Smooth muscle cell (in vitro differentiated cells): ENCODE data around the gene C14orf132. TPM values are rescaled to one million over a fixed set of nuclear protein-coding genes. Genes with fewer than 3 reads are reported as not detected.

Experiments
- DNase-seq: peaks from one replicate; lab custom pipeline; 2025; ENCODE audit not compliant: unreplicated experiment; lab: John Stamatoyannopoulos, UW
- H2AFZ ChIP-seq: fragments of 200-600 bp; sonication (generic); 2 replicates; pipeline ENCODE4 v1.6.0; 2016; ENCODE audit warnings: antibody characterized with exemption, low read depth, mild to moderate bottlenecking
- H3F3A ChIP-seq: fragments of 200-600 bp; sonication (generic); 2 replicates; pipeline ENCODE4 v1.6.0; 2017; ENCODE audit warnings: antibody characterized with exemption, low read depth
- H3K27ac ChIP-seq: fragments of 200-600 bp; sonication (generic); 2 replicates; pipeline ENCODE4 v1.5.1; 2016; ENCODE audit warnings: low read depth, mild to moderate bottlenecking
- H3K27me3 ChIP-seq: fragments of 200-600 bp; sonication (generic); 2 replicates; pipeline ENCODE4 v1.6.1; 2016; ENCODE audit warnings: low read depth, mild to moderate bottlenecking
- H3K36me3 ChIP-seq: fragments of 200-600 bp; sonication (generic); 2 replicates; pipeline ENCODE4 v1.5.1; 2016; ENCODE audit warnings: low read depth
- H3K4me1 ChIP-seq: fragments of 200-600 bp; sonication (generic); 2 replicates; pipeline ENCODE4 v1.5.1; 2016; ENCODE audit warnings: low read depth
- H3K4me2 ChIP-seq: fragments of 200-600 bp; sonication (generic); 2 replicates; pipeline ENCODE4 v1.6.0; 2016; ENCODE audit warnings: mild to moderate bottlenecking
- H3K4me3 ChIP-seq: fragments of 200-600 bp; sonication (generic); 2 replicates; pipeline ENCODE4 v1.5.1; 2016; ENCODE audit warnings: mild to moderate bottlenecking
- H3K79me2 ChIP-seq: fragments of 200-600 bp; sonication (generic); 2 replicates; pipeline ENCODE4 v1.6.0; 2016; ENCODE audit warnings: low read depth, mild to moderate bottlenecking
- H3K9ac ChIP-seq: fragments of 200-600 bp; sonication (generic); 2 replicates; pipeline ENCODE4 v1.6.0; 2016; ENCODE audit warnings: low read depth
- H3K9me3 ChIP-seq: fragments of 200-600 bp; sonication (generic); replicated peaks from 2 replicates; pipeline ENCODE4 v1.5.1; 2016; ENCODE audit warnings: low read depth
- H4K20me1 ChIP-seq: fragments of 200-600 bp; sonication (generic); 2 replicates; pipeline ENCODE4 v1.6.0; 2016; ENCODE audit warnings: low read depth
- WGBS: methylation state at CpG from one replicate; pipeline ENCODE4 v1.1.7; 2016; ENCODE audit warnings: low lambda C conversion rate; 5-methylcytosine and 5-hydroxymethylcytosine counted together
- polyA plus RNA-seq: library from polyadenylated mRNA; unstranded; fragments of >200 nt; fragmentation: Nextera tagmentation; extraction: Ambion mirVana; gene quantifications from 2 replicates; pipeline ENCODE4 v1.2.1, GENCODE V29; 2016
- total RNA-seq: library from RNA; depleted of rRNA; stranded (reverse); fragments of >200 nt; gene quantifications from 2 replicates; pipeline ENCODE4 v1.2.3, GENCODE V29; 2014
- TF ChIP-seq, protein P1 (sequence below): fragments of 200-600 bp; sonication (generic); IDR thresholded peaks from 2 replicates; pipeline ENCODE4 v1.5.1; 2017; ENCODE audit warnings: borderline replicate concordance, mild to moderate bottlenecking, antibody characterized with exemption; ENCODE audit not compliant: insufficient read depth, poor library complexity, severe bottlenecking

The C14orf132 gene
- total and polyA plus RNA-seq, 2 experiments from 2014 or later, result 35.5 to 38.0 TPM

GRCh38 chr14:96109596-96110355 lies 70.6 kb downstream of the C14orf132 start:
- H2AFZ ChIP-seq, result no peak overlapping the region
- H3K79me2 ChIP-seq, result no peaks in the 10 kb centered on the region
- H3K9ac ChIP-seq, result no peak overlapping the region
- H3K36me3 ChIP-seq, result no peaks in the 10 kb centered on the region
- H3K4me2 ChIP-seq, result no peak overlapping the region
- TF ChIP-seq, protein P1, sequence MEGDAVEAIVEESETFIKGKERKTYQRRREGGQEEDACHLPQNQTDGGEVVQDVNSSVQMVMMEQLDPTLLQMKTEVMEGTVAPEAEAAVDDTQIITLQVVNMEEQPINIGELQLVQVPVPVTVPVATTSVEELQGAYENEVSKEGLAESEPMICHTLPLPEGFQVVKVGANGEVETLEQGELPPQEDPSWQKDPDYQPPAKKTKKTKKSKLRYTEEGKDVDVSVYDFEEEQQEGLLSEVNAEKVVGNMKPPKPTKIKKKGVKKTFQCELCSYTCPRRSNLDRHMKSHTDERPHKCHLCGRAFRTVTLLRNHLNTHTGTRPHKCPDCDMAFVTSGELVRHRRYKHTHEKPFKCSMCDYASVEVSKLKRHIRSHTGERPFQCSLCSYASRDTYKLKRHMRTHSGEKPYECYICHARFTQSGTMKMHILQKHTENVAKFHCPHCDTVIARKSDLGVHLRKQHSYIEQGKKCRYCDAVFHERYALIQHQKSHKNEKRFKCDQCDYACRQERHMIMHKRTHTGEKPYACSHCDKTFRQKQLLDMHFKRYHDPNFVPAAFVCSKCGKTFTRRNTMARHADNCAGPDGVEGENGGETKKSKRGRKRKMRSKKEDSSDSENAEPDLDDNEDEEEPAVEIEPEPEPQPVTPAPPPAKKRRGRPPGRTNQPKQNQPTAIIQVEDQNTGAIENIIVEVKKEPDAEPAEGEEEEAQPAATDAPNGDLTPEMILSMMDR, result no peak
- H3F3A ChIP-seq, result no peaks in the 10 kb centered on the region
- DNase-seq, result no peak
- no peak overlapping the region for H3K4me3 ChIP-seq
- no peaks in the 10 kb centered on the region for H3K4me1 ChIP-seq
- no peaks in the 10 kb centered on the region for H3K27me3 ChIP-seq
- H3K9me3 ChIP-seq, result no peaks in the 10 kb centered on the region
- no peak overlapping the region for H3K27ac ChIP-seq
- no peaks in the 10 kb centered on the region for H4K20me1 ChIP-seq
- WGBS, result 88% methylated on average over 8 of the region's 8 CpGs

DNA sequence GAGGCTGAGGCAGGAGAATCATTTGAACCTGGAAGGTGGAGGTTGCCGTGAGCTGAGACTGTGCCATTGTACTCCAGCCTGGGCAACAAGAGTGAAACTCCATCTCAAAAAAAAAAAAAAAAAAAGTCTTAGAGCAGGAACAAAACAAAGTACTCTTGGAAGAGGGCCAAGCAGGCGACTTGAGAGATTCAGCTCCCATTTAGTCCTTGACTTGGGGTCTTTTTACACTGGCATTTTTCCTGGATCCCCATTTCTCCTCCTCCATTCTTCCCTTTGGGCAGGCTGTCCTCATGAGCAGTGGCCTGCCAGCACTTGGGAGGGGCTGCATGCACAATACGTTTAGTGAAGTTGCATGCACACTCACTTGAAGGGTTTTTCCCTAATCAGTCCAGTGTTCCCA lies 72.9 kb downstream of the C14orf132 start:
- Histone ChIP-seq H2AFZ (no peak overlapping the region), H3K4me3 (no peak overlapping the region), H3K9ac (no peak overlapping the region), H3F3A (peaks cover 7% of the 10 kb centered on the region), H3K79me2 (no peaks in the 10 kb centered on the region), H3K9me3 (no peaks in the 10 kb centered on the region), H3K36me3 (no peaks in the 10 kb centered on the region), H3K4me1 (no peaks in the 10 kb centered on the region), H3K4me2 (no peak overlapping the region), H4K20me1 (no peaks in the 10 kb centered on the region), H3K27me3 (no peaks in the 10 kb centered on the region), H3K27ac (no peak overlapping the region)
- TF ChIP-seq, protein P1, result no peak
- WGBS, result 94% methylated on average over 3 of the region's 3 CpGs
- no peak for DNase-seq

GRCh38 chr14:96114002-96114401 lies 74.8 kb downstream of the C14orf132 start:
- Histone ChIP-seq H3F3A (peaks cover 15% of the 10 kb centered on the region), H3K36me3 (no peaks in the 10 kb centered on the region), H3K4me2 (no peak overlapping the region), H4K20me1 (no peaks in the 10 kb centered on the region), H3K9me3 (no peaks in the 10 kb centered on the region), H3K27ac (no peak overlapping the region), H3K79me2 (no peaks in the 10 kb centered on the region), H2AFZ (no peak overlapping the region), H3K9ac (no peak overlapping the region), H3K4me1 (no peaks in the 10 kb centered on the region), H3K27me3 (no peaks in the 10 kb centered on the region), H3K4me3 (no peak overlapping the region)
- TF ChIP-seq, protein P1, result no peak
- no peak for DNase-seq
